ENCODE measurements around the gene TMEM107.
"Not testable (repeated sequence)": the region's sequence is repeated elsewhere in the genome, so short reads cannot be mapped to it uniquely, and the experiment has no call there.

TMEM107 gene

DNA sequence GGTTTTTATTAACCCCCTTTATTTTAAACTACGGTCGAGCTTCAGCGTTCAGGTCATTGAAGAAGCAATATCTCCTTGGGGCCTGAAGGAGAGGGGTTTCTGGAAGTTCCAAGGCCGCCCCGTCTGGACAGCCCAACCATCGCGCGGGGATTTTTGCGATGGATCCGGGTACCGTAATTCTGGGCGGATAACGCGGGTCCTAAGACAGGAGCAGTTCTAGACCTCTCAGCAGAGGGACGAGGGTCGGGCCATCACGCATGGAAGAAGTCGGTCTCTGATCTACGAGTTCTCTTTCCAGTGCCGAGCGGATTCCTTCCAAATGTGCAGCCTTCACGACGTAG lies 10.2 kb upstream of the TMEM107 start:
- H3K4me3 ChIP-seq (ENCODE audit: low read length): peak overlapping the region; percentile 94
- H3K27ac ChIP-seq (ENCODE audit: low read depth, low read length): peak overlapping the region; percentile 84
- no peaks in the 10 kb centered on the region for H3K27me3 ChIP-seq (ENCODE audit: control insufficient read depth, insufficient read depth, low read length)
- H3K9ac ChIP-seq (ENCODE audit: low read length): peak overlapping the region; percentile 63
- no peaks in the 10 kb centered on the region for H3K36me3 ChIP-seq (ENCODE audit: control insufficient read depth, insufficient read depth, low read length)
- H3K4me1 ChIP-seq (ENCODE audit: control insufficient read depth, insufficient read depth, low read length): peaks cover 17% of the 10 kb centered on the region

DNA sequence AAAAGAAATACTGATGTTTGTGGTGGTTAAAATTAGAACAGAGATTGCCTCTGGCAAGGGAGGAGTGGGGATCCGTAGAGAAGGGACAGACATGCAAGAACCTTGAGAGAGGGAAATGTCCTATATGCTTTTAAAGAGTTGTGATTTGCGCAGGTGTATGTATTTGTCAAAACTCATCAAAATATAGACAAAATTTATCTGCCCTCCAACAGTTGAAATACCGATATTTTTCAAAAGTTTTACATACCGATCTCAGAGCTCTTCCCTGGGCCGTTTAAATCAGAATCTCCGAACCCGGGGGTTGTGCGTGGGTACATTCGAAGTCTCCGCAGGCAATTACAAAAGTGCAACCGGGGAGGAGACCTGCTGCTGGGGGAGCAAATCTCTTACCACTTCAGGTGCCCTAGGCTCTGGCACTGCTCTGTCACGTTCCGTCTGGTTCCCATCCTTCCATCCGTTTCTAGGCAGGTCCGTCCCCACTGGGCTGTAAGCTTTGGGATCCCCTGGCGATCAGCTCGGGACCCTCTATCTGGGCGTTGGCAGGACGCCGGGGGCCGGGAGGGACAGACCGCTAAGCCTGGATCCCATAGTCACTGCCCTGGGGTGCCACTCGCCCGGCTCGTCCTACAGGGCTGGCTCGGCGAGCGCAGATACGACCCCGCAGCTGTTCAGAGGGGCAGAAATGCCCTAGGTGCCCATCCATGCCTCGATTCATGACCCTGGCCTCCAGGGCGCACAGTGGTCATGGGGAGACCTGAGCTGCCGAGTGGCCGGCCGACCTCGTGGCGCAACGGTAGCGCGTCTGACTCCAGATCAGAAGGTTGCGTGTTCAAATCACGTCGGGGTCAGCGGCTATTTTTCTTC lies 9.6 kb upstream of the TMEM107 start:
- H3K4me3 ChIP-seq (ENCODE audit: low read length): peak overlapping the region; percentile 94
- no peaks in the 10 kb centered on the region for H3K36me3 ChIP-seq (ENCODE audit: control insufficient read depth, insufficient read depth, low read length)
- peaks cover 17% of the 10 kb centered on the region for H3K4me1 ChIP-seq (ENCODE audit: control insufficient read depth, insufficient read depth, low read length)
- H3K27ac ChIP-seq (ENCODE audit: low read depth, low read length): peak overlapping the region; percentile 84
- H3K9ac ChIP-seq (ENCODE audit: low read length): peak overlapping the region; percentile 63
- H3K27me3 ChIP-seq (ENCODE audit: control insufficient read depth, insufficient read depth, low read length): no peaks in the 10 kb centered on the region

DNA sequence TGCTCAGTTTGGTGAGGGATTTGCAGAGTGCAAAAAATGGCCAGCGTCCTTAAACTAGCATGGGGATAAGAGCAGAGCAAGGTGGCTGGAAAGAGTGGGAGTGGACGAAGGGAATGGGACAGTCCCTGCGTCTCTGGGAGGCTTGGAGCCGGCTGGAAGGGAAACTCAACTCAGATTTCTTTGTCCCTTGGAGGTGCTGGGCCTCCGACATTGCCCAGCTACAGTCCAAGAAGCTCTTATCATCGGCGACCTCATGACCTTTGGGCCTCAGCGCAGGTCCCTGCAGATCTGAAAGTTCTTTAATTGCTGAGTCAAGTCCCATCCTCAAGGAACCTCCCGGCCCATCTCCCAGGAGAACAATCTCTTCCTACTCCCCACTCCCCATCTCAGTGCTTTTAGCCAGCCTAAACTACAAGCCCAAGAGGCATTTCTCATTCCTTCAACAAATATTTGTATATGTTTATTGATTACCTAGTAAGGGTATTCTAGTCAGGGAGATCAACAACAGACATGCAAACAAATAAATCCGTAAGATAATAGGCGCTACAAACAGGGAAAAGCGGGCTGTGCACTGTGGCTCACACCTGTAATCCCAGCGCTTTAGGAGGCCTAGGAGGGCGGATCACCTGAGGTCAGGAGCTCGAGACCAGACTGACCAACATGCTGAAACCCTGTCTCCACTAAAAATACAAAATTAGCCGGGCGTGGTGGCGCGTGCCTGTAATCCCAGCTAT lies 985 bp upstream of the TMEM107 start:
- Histone ChIP-seq H3K9ac (ENCODE audit: low read length) (no peak overlapping the region), H3K27me3 (ENCODE audit: control insufficient read depth, insufficient read depth, low read length) (no peaks in the 10 kb centered on the region), H3K4me3 (ENCODE audit: low read length) (peak overlapping the region; percentile 89), H3K27ac (ENCODE audit: low read depth, low read length) (peak overlapping the region; percentile 73), H3K36me3 (ENCODE audit: control insufficient read depth, insufficient read depth, low read length) (no peaks in the 10 kb centered on the region), H3K4me1 (ENCODE audit: control insufficient read depth, insufficient read depth, low read length) (peaks cover 16% of the 10 kb centered on the region)

DNA sequence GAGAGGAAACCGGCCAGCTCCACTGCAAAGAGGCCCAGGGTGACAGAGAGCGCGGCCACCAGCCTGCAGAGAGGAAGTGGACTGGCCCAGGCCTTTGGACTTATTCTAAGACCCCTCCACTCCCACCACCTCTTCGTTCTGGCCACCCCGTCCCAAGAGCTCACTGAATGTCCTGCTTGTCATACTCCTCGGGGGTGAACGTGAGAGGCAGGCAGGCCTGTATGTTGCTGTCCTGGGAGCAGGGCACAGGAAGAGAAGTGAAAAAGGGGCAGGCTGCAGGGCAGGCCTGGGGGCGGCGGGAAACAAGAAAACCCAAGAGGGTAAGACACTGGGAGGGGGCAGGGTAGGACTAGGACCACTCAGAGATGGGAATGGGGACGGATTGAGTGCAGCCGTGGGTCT lies 384 bp downstream of the TMEM107 start:
- H3K27me3 ChIP-seq (ENCODE audit: control insufficient read depth, insufficient read depth, low read length): no peaks in the 10 kb centered on the region
- H3K27ac ChIP-seq (ENCODE audit: low read depth, low read length): peak overlapping the region; percentile 73
- peak overlapping the region; percentile 66 for H3K9ac ChIP-seq (ENCODE audit: low read length)

DNA sequence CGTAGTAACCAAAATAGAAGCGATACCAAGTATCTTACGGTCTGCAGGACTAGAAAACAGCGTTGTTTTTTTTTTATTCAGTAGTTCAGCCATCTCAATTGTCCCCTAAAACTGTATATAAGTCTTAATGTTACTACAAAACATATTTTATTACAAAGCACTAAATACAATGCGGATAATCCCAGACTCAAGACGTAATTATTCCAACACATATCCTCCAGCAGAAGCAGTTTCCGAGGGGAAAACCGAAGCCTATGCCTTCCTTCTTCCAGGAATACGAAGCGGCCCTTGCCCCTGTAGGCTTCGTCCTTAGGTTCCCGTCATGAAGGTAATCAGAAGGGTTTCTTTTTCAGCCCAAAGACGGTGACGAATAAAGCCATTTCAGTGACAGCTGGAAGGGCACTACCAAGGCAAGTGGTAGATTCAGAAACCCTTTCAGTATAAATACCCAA lies 2.3 kb downstream of the TMEM107 start:
- H3K4me1 ChIP-seq (ENCODE audit: control insufficient read depth, insufficient read depth, low read length): peaks cover 16% of the 10 kb centered on the region
- H3K4me3 ChIP-seq (ENCODE audit: low read length): peak overlapping the region; percentile 60
- no peaks in the 10 kb centered on the region for H3K27me3 ChIP-seq (ENCODE audit: control insufficient read depth, insufficient read depth, low read length)
- H3K9ac ChIP-seq (ENCODE audit: low read length): no peak overlapping the region
- H3K36me3 ChIP-seq (ENCODE audit: control insufficient read depth, insufficient read depth, low read length): no peaks in the 10 kb centered on the region
- peak overlapping the region; percentile 95 for H3K27ac ChIP-seq (ENCODE audit: low read depth, low read length)

More for the DNA sequence above, 384 bp downstream of the TMEM107 start:
- no peaks in the 10 kb centered on the region for H3K36me3 ChIP-seq (ENCODE audit: control insufficient read depth, insufficient read depth, low read length)
- H3K4me3 ChIP-seq (ENCODE audit: low read length): peak overlapping the region; percentile 89
- H3K4me1 ChIP-seq (ENCODE audit: control insufficient read depth, insufficient read depth, low read length): peaks cover 16% of the 10 kb centered on the region

DNA sequence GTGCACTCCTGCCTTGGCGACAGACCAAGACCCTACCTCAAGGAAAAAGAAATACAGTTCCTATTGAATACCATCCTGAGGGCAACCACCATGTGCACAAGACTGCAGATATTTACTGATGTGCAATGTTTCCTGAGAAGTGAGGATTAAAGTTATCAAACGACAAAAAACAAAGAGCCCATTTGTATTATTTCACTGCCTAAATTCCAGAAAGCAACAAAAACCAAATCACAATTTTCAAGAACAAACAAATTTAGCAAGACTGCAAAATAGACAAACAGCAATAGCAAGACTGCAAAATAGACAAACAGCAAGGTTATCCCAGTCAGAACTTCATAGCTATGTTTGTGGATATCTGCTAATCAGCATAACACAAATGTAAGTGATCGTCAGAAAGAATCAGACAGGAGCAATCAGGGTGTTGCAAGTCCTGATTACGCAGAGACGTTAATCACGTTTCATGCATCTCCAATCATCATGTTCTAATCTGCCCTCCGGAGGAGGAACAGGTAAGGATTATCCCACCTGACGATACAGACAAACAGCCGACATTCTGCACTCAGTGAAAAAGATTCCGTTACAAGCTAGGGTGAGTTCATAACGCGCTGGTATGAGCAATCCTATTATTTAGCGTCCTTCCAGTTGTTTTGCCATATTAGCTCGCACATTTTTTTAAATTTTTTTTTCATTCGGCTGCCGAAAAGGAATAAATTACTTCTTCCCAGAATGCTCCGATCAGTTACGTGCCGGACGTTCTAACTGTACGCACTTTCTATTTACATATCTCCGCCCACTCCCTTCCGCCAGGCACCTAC lies 2.9 kb downstream of the TMEM107 start:
- H3K9ac ChIP-seq (ENCODE audit: low read length): peak overlapping the region; percentile 60
- peak overlapping the region; percentile 60 for H3K4me3 ChIP-seq (ENCODE audit: low read length)
- H3K27ac ChIP-seq (ENCODE audit: low read depth, low read length): peak overlapping the region; percentile 95
- H3K36me3 ChIP-seq (ENCODE audit: control insufficient read depth, insufficient read depth, low read length): no peaks in the 10 kb centered on the region
- H3K4me1 ChIP-seq (ENCODE audit: control insufficient read depth, insufficient read depth, low read length): peaks cover 16% of the 10 kb centered on the region
- H3K27me3 ChIP-seq (ENCODE audit: control insufficient read depth, insufficient read depth, low read length): no peaks in the 10 kb centered on the region

DNA sequence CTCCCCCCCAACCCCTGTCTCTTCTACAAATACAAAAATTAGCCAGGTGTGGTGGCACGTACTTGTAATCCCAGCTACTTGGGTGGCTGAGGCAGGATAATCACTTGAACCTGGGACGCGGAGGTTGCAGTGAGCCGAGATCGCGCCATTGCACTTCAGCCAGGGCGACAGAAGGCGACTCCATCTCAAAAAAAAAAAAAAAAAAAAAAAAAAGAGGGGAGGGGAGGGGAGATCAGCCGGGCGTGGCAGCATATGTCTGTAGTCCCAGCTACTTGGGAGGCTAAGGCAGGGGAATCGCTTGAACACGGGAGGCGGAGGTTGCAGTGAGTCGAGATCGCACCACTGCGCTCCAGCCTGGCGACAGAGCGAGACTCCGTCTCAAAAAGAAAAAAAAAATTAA lies 6.0 kb downstream of the TMEM107 start:
- H3K36me3 ChIP-seq (ENCODE audit: control insufficient read depth, insufficient read depth, low read length); H3K27ac ChIP-seq (ENCODE audit: low read depth, low read length); H3K4me3 ChIP-seq (ENCODE audit: low read length); H3K4me1 ChIP-seq (ENCODE audit: control insufficient read depth, insufficient read depth, low read length); H3K9ac ChIP-seq (ENCODE audit: low read length); H3K27me3 ChIP-seq (ENCODE audit: control insufficient read depth, insufficient read depth, low read length): not testable (repeated sequence)

DNA sequence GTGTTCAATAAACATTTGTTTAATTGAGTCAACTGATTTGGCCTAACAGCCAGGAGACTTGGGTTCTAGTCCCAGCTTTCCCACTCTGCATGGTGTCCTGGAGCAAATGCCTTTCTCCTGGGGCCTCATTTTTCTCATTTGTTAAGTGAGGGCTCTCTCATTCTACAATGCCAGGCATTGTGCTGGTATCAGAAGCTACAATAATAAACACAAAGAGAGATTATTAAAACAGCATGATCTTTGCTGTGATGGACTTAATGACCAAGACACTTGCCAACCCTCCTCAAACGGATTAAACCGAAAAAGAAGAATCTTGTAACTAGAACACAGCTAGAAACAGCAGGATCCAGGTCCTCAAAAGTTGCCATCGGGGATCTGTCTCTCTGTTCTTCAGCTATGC lies 8.7 kb downstream of the TMEM107 start:
- Histone ChIP-seq H3K4me1 (ENCODE audit: control insufficient read depth, insufficient read depth, low read length) (peaks cover 11% of the 10 kb centered on the region), H3K36me3 (ENCODE audit: control insufficient read depth, insufficient read depth, low read length) (no peaks in the 10 kb centered on the region), H3K27ac (ENCODE audit: low read depth, low read length) (no peak overlapping the region), H3K9ac (ENCODE audit: low read length) (no peak overlapping the region), H3K27me3 (ENCODE audit: control insufficient read depth, insufficient read depth, low read length) (no peaks in the 10 kb centered on the region), H3K4me3 (ENCODE audit: low read length) (no peak overlapping the region)

DNA sequence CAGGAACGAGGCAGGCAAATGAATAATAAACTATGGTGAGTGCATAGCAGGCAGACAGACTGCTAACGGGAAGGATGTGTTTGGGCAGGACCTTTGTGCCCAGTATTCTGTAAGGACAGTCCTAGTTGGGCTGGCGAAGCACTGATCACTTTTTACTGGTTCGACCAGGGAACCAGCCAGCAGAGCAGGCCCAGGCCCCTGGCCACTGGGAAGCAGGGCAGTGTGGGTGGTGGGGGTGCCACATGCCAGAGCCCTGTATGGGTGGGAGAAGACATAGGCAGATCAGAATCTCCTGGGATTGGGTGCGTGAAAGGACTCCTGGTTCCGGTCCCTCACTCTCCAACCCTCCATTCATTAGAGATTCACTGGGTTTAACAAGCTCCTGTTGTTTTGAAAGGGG lies 9.4 kb downstream of the TMEM107 start:
- H3K27ac ChIP-seq (ENCODE audit: low read depth, low read length): no peak overlapping the region
- H3K9ac ChIP-seq (ENCODE audit: low read length): no peak overlapping the region
- no peak overlapping the region for H3K4me3 ChIP-seq (ENCODE audit: low read length)
- H3K27me3 ChIP-seq (ENCODE audit: control insufficient read depth, insufficient read depth, low read length): no peaks in the 10 kb centered on the region
- H3K36me3 ChIP-seq (ENCODE audit: control insufficient read depth, insufficient read depth, low read length): no peaks in the 10 kb centered on the region
- peaks cover 14% of the 10 kb centered on the region for H3K4me1 ChIP-seq (ENCODE audit: control insufficient read depth, insufficient read depth, low read length)

DNA sequence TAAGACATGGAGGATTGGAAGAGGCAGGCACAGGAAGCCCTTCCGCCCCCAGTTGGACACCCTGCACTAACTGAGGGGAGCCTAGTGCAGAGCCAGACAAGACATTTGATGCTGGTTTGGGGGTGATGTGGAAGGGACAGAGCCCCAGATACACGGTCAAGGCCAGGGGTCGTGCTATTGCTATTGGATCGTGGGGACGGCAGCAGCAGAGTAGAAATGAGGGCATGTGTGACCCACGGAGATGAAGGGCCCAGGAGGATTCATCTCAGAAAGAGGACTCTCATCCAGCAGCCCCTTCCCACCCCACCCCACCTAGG lies 11.4 kb downstream of the TMEM107 start:
- Histone ChIP-seq H3K27ac (ENCODE audit: low read depth, low read length) (peak overlapping the region; percentile 99), H3K4me1 (ENCODE audit: control insufficient read depth, insufficient read depth, low read length) (peaks cover 25% of the 10 kb centered on the region), H3K36me3 (ENCODE audit: control insufficient read depth, insufficient read depth, low read length) (peaks cover 7% of the 10 kb centered on the region), H3K27me3 (ENCODE audit: control insufficient read depth, insufficient read depth, low read length) (no peaks in the 10 kb centered on the region), H3K4me3 (ENCODE audit: low read length) (no peak overlapping the region), H3K9ac (ENCODE audit: low read length) (no peak overlapping the region)

DNA sequence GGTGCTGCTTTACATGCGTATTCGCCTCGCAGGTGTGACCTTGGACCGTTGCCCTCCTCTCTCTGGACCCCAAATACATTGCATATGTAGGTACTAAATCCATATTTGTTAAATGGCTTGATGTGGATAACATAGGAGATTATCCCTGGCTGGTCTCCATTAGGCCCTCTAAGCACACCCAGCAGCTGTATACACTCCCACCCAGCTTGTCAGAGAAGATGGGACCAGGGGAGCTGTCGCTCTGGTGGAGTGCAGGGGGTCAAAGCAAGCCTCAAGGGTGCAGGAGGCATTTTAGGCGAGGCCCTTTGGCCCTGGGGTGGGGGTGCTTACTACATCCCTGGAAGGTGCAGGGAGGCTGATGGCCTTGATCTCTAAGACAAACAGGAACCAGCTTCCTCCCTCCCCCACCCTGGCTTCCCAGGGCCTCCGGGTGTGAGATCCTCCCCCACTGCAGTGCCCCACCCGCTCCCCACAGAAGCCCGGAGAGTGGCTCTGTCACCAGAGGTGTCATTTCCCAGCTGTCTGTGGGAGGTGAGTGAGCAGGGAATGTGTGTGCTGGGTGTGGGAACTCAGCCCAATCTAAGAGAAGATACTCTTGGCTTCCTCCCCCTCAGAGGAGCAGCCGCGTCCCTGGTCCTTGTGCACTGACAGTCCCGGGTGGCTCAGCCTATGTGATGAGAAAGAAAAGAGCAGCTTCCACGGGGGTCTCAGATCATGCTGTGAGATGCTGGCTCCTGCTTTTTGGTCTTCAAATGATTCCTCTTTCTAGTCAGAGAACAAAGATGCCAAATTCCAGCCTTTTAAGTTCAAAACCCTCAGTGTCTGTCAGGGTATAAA lies 12.0 kb downstream of the TMEM107 start:
- peaks cover 11% of the 10 kb centered on the region for H3K36me3 ChIP-seq (ENCODE audit: control insufficient read depth, insufficient read depth, low read length)
- no peaks in the 10 kb centered on the region for H3K27me3 ChIP-seq (ENCODE audit: control insufficient read depth, insufficient read depth, low read length)
- peak overlapping the region; percentile 47 for H3K9ac ChIP-seq (ENCODE audit: low read length)
- peaks cover 25% of the 10 kb centered on the region for H3K4me1 ChIP-seq (ENCODE audit: control insufficient read depth, insufficient read depth, low read length)
- peak overlapping the region; percentile 67 for H3K4me3 ChIP-seq (ENCODE audit: low read length)
- H3K27ac ChIP-seq (ENCODE audit: low read depth, low read length): peak overlapping the region; percentile 99

Data from rectal smooth muscle tissue (tissue), 1 donor.